Keratinocyte (primary cell): ENCODE results near the gene DEPDC5. TPM values are rescaled to one million over a fixed set of nuclear protein-coding genes. Genes with fewer than 3 reads are reported as not detected.

Source experiments
- DNase-seq: peaks from one replicate; pipeline ENCODE4 v3.0.0-alpha.2; 2011; ENCODE audit warnings: low read depth, missing footprints, low spot score
- FAIRE-seq: peaks from 2 replicates; lab custom pipeline; 2011; peaks lifted over from hg19 to GRCh38; lab: Jason Lieb, UNC
- H2AFZ ChIP-seq: 2 replicates; pipeline ENCODE4 v1.6.0; 2012; ENCODE audit warnings: low read length, control low read depth, inconsistent platforms; ENCODE audit not compliant: control insufficient read depth
- H3K27ac ChIP-seq: 2 replicates; pipeline ENCODE4 v1.5.1; 2011; ENCODE audit warnings: low read length; ENCODE audit not compliant: control insufficient read depth, insufficient read depth
- H3K27me3 ChIP-seq: 3 replicates; pipeline ENCODE4 v1.6.0; 2011; ENCODE audit warnings: low read length; ENCODE audit not compliant: control insufficient read depth, insufficient read depth; ENCODE audit errors: extremely low read depth
- H3K36me3 ChIP-seq, 2 experiments: 2 replicates in 1 of 2; 3 replicates in 1 of 2; pipeline ENCODE4 v1.5.1; 2011; ENCODE audit warnings: low read length in 2 of 2, mild to moderate bottlenecking in 1 of 2; ENCODE audit not compliant: control insufficient read depth in 2 of 2, insufficient read depth in 2 of 2; ENCODE audit errors: extremely low read depth in 1 of 2
- H3K4me1 ChIP-seq: 3 replicates; pipeline ENCODE4 v1.5.1; 2011; ENCODE audit warnings: low read length; ENCODE audit not compliant: control insufficient read depth, insufficient read depth; ENCODE audit errors: extremely low read depth
- H3K4me2 ChIP-seq: 3 replicates; pipeline ENCODE4 v1.6.0; 2011; ENCODE audit warnings: low read depth, low read length; ENCODE audit not compliant: control insufficient read depth, insufficient read depth; ENCODE audit errors: extremely low read depth
- H3K4me3 ChIP-seq, 3 experiments: fragments of 200-600 bp in 1 of 3; sonication (generic) in 1 of 3; 2 replicates in 2 of 3; 3 replicates in 1 of 3; pipeline ENCODE4 v1.5.1; 2011 to 2016; ENCODE audit warnings: low read length in 3 of 3, mild to moderate bottlenecking in 3 of 3, control low read depth in 2 of 3, inconsistent platforms in 1 of 3, low read depth in 1 of 3, mixed read lengths in 1 of 3, mixed run types in 1 of 3, moderate library complexity in 1 of 3; ENCODE audit not compliant: control insufficient read depth in 2 of 3, insufficient read depth in 2 of 3; ENCODE audit errors: extremely low read depth in 1 of 3
- H3K79me2 ChIP-seq: 2 replicates; pipeline ENCODE4 v1.6.0; 2012; ENCODE audit warnings: low read length; ENCODE audit not compliant: control insufficient read depth, insufficient read depth
- H3K9ac ChIP-seq: 3 replicates; pipeline ENCODE4 v1.6.0; 2011; ENCODE audit warnings: low read length; ENCODE audit not compliant: control insufficient read depth, insufficient read depth; ENCODE audit errors: extremely low read depth
- H3K9me1 ChIP-seq: 3 replicates; pipeline ENCODE4 v1.6.0; 2011; ENCODE audit warnings: low read length; ENCODE audit not compliant: control insufficient read depth, insufficient read depth; ENCODE audit errors: extremely low read depth
- H3K9me3 ChIP-seq: 2 replicates; pipeline ENCODE4 v1.5.1; 2012; ENCODE audit warnings: low read depth, low read length; ENCODE audit not compliant: control insufficient read depth
- H4K20me1 ChIP-seq: 3 replicates; pipeline ENCODE4 v1.6.0; 2011; ENCODE audit warnings: low read length; ENCODE audit not compliant: control insufficient read depth, insufficient read depth; ENCODE audit errors: extremely low read depth
- EZH2 ChIP-seq: IDR thresholded peaks from one replicate; pipeline ENCODE4 v1.6.1; 2012; ENCODE audit warnings: inconsistent platforms, mild to moderate bottlenecking, low read length, moderate library complexity
- dilution Hi-C: fragments of 300-500 bp; cut with MboI; formaldehyde crosslinking; loops from one replicate; pipeline ENCODE4 v1.7.0; 2020; ENCODE audit warnings: low sequenced_read_pairs; ENCODE audit not compliant: extremely low pct_ligation_motif_present
- polyA plus RNA-seq, 5 experiments: library from polyadenylated mRNA; depleted of rRNA in 3 of 5; stranded (reverse) in 3 of 5; stranded (forward) in 1 of 5; unstranded in 1 of 5; fragments of >200 nt; gene quantifications; 1 replicate in 1 of 5; 2 replicates in 3 of 5; 3 replicates in 1 of 5; pipeline versions ENCODE4 v1.2.1 to v1.2.3, GENCODE V29; 2011 to 2012; ENCODE audit warnings: missing spikeins in 2 of 5, low read depth in 1 of 5, low replicate concordance in 1 of 5
- TF ChIP-seq, protein P1 (sequence below), 3 experiments: IDR thresholded peaks in 1 of 3; conservative IDR thresholded peaks in 1 of 3; optimal IDR thresholded peaks in 1 of 3; 2 replicates in 2 of 3; 3 replicates in 1 of 3; pipeline versions ENCODE3 to v1.5.1; 2011; ENCODE audit warnings: low read length in 3 of 3, mild to moderate bottlenecking in 3 of 3, moderate library complexity in 2 of 3, control low read depth in 1 of 3, inconsistent platforms in 1 of 3; ENCODE audit not compliant: insufficient read depth in 2 of 3; ENCODE audit errors: extremely low read depth in 1 of 3

The DEPDC5 gene
- polyA plus RNA-seq, 1 donor (not counting 4 experiments of a cell fraction or from before 2014, with no cell fraction given), result 9.7 TPM

DNA sequence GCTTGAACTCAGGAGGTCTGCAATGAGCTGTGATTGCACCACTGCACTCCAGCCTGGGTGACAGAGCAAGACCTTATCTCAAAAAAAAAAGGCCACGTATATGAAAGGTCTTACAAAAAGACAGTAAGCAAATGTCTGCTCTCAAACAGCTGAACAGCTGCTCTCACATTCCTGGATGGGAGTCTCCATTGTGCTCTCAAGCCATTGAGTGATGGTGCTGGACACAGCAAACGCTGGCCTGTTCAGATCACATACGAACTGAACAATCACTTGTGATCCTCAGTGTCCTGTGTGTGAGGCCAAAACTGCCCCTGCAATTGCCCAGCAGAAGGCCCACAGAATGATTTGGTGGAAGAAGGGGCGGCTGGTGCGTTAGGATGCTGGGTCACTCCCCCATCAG lies 156.2 kb downstream of the DEPDC5 start:
- Histone ChIP-seq H3K27ac (no peak overlapping the region), H3K27me3 (no peaks in the 10 kb centered on the region), H3K36me3 (no peaks in the 10 kb centered on the region), H3K4me1 (no peaks in the 10 kb centered on the region), H3K9me1 (no peaks in the 10 kb centered on the region), H4K20me1 (no peaks in the 10 kb centered on the region), H3K4me3 (no peak overlapping the region), H3K79me2 (no peaks in the 10 kb centered on the region), H2AFZ (no peak overlapping the region), H3K9me3 (no peaks in the 10 kb centered on the region), H3K4me2 (no peak overlapping the region), H3K9ac (no peak overlapping the region)
- DNase-seq (no peak), FAIRE-seq (no peak)
- dilution Hi-C loops, result no loop called here
- no peak for TF ChIP-seq EZH2
- TF ChIP-seq, protein P1, sequence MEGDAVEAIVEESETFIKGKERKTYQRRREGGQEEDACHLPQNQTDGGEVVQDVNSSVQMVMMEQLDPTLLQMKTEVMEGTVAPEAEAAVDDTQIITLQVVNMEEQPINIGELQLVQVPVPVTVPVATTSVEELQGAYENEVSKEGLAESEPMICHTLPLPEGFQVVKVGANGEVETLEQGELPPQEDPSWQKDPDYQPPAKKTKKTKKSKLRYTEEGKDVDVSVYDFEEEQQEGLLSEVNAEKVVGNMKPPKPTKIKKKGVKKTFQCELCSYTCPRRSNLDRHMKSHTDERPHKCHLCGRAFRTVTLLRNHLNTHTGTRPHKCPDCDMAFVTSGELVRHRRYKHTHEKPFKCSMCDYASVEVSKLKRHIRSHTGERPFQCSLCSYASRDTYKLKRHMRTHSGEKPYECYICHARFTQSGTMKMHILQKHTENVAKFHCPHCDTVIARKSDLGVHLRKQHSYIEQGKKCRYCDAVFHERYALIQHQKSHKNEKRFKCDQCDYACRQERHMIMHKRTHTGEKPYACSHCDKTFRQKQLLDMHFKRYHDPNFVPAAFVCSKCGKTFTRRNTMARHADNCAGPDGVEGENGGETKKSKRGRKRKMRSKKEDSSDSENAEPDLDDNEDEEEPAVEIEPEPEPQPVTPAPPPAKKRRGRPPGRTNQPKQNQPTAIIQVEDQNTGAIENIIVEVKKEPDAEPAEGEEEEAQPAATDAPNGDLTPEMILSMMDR (optimal IDR thresholded peaks at IDR 0.05 in 1 of 3, IDR thresholded peaks at IDR 0.05 in 1 of 3, conservative IDR thresholded peaks at IDR 0.05 in 1 of 3; ENCODE audit: extremely low read depth in 1 of 3, insufficient read depth in 2 of 3, low read length in 3 of 3), result no peak

DNA sequence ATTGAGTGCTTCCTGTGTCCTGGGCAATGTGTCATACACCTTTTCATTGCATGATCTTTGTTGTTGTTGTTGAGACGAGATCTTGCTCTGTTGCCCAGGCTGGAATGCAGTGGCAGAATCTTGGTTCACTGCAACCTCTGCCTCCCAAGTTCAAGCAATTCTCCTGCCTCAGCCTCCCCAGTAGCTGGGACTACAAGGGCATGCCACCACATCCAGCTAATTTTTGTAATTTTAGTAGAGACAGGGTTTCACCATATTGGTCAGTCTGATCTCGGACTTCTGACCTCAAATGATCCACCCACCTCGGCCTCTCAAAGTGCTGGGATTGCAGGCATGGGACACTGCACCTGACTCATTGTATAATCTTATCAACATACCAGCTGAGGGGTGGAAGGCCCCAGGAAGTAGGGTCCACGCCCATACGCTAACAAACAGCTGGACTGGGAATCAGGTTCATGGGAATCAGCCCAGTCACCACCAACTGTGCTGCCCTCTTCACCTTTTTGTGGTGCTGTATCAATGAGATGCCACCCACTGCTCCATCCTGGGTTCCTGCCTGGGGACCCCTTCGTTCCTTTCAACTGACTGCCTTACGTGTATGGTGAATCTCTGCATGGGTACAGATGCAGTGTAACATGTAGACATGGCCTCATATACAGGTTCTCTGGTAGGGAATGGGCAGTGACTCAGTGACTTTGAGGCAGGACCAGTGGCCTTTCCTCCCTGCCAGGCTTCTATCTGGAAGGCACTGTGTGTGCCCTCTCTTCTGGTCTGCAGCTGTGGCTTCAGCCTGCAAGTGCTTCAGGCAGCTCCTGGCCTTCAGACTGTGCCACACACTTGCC lies 158.0 kb downstream of the DEPDC5 start:
- Histone ChIP-seq H3K36me3 (no peaks in the 10 kb centered on the region), H3K79me2 (no peaks in the 10 kb centered on the region)
- no peak for FAIRE-seq

More for the DNA sequence above, 158.0 kb downstream of the DEPDC5 start:
- DNase-seq, result no peak
- H3K4me1 ChIP-seq, result no peaks in the 10 kb centered on the region
- H3K4me3 ChIP-seq, result no peak overlapping the region
- H3K4me2 ChIP-seq, result no peak overlapping the region
- H3K9me1 ChIP-seq, result no peaks in the 10 kb centered on the region
- no peaks in the 10 kb centered on the region for H3K27me3 ChIP-seq
- H3K27ac ChIP-seq, result no peak overlapping the region
- no peak for TF ChIP-seq EZH2
- TF ChIP-seq, protein P1 (optimal IDR thresholded peaks at IDR 0.05 in 1 of 3, IDR thresholded peaks at IDR 0.05 in 1 of 3, conservative IDR thresholded peaks at IDR 0.05 in 1 of 3; ENCODE audit: extremely low read depth in 1 of 3, insufficient read depth in 2 of 3, low read length in 3 of 3), result no peak
- H3K9ac ChIP-seq, result no peak overlapping the region
- dilution Hi-C loops, result no loop called here
- no peaks in the 10 kb centered on the region for H4K20me1 ChIP-seq
- no peaks in the 10 kb centered on the region for H3K9me3 ChIP-seq
- no peak overlapping the region for H2AFZ ChIP-seq
